NCI-H2081 treated with DMSO at 0.1 percent for 48 hours (cell line): ENCODE measurements around the gene B3GALT5.
"Not testable (repeated sequence)": the region's sequence is repeated elsewhere in the genome, so short reads cannot be mapped to it uniquely, and the experiment has no call there.

ENCODE experiments used
- DNase-seq: peaks from one replicate; lab custom pipeline; 2025; lab: John Stamatoyannopoulos, UW

The B3GALT5 gene

DNA sequence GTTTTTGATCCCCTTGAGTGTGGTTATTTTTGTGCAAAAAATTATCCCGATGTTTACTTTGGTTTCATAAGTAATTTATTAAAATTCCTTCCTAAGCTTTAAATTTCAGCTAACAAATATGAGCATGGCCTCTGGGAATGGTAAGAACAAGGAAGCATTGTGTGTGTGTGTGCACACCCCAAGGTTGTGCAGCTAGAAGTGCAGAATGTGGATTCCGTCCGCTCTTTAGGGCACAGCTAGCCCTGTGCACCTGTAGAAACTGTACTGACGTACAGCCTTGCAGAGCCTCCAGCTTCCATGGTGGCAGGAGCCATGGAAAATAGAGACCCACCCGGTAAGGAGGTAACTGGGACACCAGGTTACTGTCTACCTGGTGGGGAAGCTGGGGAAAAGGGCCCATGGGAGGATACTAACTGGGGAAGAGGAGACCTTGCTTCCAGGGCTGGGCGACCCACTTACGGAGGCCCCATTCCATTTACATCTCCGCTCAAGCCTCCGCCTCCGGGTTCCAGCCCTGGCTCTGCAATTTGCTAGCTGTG, 54.7 kb downstream of the B3GALT5 start:
- DNase-seq, result no peak

GRCh38 chr21:39668369-39668768, 55.6 kb downstream of the B3GALT5 start:
- no peak for DNase-seq

- DNase-seq, result no peak
Measured at GRCh38 chr21:39669485-39669884, 56.7 kb downstream of the B3GALT5 start.

- no peak for DNase-seq
Measured at GRCh38 chr21:39669976-39670661, 57.4 kb downstream of the B3GALT5 start.

GRCh38 chr21:39670701-39671100, 58.0 kb downstream of the B3GALT5 start:
- DNase-seq, result no peak

DNA sequence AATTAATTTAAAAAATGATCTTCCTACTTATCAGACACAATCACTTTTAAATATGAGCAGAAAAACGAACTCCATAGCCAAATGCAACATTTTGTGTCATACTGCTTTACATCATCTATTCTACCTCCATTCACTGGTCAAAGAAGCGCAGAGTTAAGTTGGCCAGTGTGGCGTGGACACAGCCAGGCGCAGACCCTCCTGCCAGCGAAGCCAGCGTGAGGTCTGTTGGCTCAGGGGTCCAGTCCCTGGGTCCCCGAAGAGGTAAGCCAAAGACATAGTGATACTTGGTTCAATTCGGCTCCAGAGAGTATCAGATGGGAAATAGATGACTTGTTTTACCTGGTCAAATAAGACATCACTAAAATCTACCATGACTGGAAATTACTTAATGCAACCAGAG, 59.2 kb downstream of the B3GALT5 start:
- DNase-seq, result no peak

- DNase-seq, result no peak
Measured at GRCh38 chr21:39673163-39673562, 60.4 kb downstream of the B3GALT5 start.

DNA sequence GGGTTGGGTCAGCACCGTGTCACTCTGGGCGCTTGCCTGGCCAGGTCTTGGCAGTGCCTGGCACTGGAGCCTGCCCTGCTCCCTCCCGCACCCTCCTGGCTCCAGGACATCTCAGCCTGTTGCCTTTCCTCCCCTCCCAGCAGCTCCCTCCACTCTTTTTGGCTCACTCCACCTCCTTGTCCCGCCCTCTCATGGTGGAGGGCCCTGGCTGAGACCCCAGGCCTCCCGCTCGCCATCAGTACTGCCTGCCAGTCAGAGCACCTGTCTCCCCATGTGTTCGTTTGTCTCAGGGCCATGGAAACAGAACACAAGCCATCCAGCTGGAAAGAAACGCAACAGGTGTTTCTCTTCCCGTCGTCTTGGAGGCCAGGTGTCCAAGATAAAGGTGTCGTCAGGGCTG, 61.0 kb downstream of the B3GALT5 start:
- DNase-seq, result no peak

- DNase-seq, result no peak
Measured at GRCh38 chr21:39674801-39675200, 62.1 kb downstream of the B3GALT5 start.

DNA sequence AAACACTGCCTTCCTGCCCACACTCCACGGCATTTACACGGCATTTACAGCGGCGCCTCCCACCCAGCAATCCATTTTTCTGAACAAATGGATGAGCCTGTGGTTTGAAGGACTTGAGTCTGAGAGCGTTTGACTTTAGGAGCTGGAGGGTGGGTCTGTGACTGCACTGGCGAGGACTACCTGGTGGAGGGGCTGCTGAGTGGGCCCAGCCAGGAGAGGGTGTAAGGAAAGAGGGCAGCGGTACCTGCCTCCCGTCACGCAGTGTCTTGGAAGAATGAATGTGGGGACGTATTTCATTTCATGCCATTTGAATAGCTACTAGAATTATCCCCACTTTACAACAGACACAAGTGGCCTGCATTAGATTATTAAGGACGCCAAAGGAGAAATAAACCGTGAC, 62.9 kb downstream of the B3GALT5 start:
- DNase-seq, result no peak

DNA sequence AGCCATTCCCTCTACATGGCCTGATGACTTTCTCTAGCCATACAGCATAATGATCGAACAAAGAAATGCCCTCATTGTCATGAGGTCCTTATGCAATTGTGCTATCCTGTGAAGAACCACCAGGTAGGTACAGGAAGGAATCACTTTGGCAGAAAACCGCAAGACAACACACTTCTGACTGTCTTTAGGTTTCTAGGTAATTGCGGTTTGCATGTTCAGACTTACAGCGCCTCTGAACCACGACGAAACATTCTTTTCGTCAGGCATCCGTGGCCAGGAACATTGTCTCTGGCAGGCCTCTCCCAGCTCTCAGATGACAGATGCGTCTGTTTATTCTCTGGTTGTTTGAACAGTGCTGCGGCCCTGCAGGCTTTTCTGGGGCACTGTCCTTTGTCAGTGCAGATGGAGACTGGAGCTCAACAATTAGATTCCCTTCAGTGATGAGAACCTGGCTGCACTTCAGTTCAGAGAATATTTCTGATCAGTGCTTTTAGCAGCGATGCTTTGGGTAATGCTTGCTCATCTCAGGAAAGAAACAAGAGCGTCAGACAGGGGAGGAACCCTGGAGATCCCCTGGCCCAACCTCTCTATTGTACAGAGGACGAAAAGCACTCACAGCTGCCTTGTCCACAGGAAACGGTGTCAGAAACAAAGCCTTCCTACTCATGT, 63.4 kb downstream of the B3GALT5 start:
- peak; percentile 92 for DNase-seq

DNA sequence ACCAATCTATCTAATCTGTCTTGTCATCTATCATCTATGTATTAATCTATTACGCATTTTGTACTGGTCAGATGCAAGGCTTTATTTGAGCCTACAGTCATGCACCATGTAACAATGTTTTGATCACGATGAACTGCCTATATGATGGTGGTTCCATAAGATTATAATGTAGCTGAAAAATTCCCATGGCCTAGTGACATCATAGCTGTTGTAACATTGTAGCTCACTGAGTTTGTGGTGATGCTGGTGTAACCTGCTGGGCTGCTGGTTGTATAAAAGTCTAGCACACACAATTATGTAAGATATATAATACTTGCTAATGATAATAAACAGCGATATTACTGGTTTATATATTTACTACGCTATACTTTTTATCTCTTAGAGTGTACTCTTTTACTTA, 67.5 kb downstream of the B3GALT5 start:
- DNase-seq, result no peak

GRCh38 chr21:39681257-39681656, 68.5 kb downstream of the B3GALT5 start:
- no peak for DNase-seq

GRCh38 chr21:39681845-39682244, 69.1 kb downstream of the B3GALT5 start:
- DNase-seq, result no peak

- no peak for DNase-seq
Measured at GRCh38 chr21:39685236-39685635, 72.5 kb downstream of the B3GALT5 start.

DNA sequence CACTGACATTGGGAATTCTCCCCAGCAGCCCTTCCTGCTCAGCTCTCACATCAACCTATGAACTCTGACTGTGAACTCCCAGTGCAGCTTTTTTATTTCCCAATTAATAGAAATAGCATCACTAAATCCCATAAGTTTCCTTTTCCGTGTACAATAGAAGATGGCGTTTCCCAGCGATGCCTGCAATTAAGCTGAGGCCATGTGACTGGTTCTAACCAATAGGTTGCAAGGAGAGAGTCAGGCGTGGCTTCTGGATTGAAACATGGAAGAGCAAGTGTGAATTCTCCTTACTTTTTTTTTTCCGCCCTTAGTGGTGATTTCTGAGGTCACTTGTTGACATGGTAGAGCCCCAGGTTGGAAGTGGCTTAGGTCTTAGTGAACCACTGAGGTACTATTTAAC, 73.3 kb downstream of the B3GALT5 start:
- DNase-seq, result no peak

DNA sequence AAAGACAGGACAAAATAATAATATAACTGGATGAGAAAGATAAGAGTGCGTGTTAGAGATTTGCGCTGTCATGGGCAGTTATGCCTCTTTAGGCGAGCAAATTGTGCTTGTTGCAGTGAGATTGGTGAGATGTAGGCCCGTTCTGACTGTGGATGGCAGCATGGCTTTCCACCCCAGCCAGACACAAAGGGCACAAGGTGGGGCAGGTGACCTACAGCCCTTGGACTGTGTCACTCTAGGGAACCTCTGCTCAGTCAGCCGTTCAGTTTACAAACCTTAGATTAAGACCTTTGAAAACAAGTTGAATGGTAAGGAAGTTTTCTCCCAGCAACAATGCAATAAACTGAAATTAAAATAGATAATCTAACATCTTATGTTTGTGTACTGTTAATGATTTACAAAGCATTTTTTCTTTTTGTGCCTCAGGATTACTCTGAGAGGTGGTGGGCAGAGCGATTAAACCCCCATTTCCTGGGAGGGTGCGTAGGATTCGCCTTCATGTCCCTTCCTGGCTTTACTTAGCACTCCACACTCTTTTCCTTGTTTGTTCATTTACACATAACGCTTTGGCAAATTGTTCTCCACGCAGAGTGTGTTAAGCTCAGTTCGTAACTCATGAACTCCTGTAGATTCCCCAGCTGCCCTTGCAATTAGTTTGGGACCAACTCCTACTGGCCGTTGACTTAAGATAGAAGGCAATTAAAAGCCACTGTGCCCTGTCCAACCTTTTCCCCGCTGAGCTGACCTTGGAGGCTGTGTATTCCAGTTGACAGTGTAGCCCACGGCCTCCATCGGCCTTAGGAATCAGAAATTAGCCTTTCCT, 74.1 kb downstream of the B3GALT5 start:
- no peak for DNase-seq

DNA sequence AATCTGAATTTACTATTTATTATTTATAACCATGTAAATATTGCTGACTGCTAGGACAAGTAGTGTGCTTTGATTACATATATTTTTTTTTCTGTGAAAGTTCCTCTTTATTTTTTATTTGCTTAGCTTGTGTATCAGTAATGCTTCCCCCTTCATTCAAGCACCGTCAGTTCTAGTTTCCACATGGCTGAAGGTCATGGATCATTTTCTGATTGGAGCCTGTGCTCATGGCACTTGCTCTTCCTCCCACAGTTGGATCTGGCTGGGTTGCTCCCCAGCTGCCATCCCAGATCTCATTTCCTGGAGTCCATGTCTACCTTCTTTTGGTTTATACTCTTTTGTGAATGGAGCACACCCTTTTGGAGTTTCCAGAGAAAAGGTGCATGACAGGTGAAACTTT, 75.3 kb downstream of the B3GALT5 start:
- DNase-seq, result no peak

DNA sequence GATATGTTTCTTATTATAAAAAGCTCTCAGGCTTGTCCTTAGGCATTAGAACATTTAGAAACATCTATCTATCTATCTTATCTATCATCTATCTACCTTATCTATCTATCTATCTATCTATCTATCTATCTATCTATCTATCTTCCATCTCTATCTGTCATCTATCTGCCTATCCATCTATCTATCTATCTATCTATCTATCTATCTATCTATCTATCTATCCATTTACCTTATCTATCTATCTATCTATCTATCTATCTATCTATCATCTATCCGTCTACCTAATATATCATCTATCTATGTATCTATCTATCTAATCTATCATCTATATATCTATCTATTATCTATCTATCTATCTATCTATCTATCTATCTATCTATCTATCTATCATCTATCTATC, 77.1 kb downstream of the B3GALT5 start:
- DNase-seq, result not testable (repeated sequence)

- DNase-seq, result no peak
Measured at GRCh38 chr21:39690454-39690853, 77.7 kb downstream of the B3GALT5 start.

- no peak for DNase-seq
Measured at GRCh38 chr21:39694750-39695149, 82.0 kb downstream of the B3GALT5 start.

GRCh38 chr21:39696196-39696595, 83.5 kb downstream of the B3GALT5 start:
- DNase-seq, result no peak

GRCh38 chr21:39696618-39697017, 83.9 kb downstream of the B3GALT5 start:
- DNase-seq, result peak; percentile 10
